ENCODE data around the gene TENM4. TPM values are rescaled to one million over a fixed set of nuclear protein-coding genes. Genes with fewer than 3 reads are reported as not detected.

TENM4 gene
- total and polyA plus RNA-seq, 10 of the 15 experiments (the other 5 are each of a cell fraction or from before 2014, with no cell fraction given): 0.03 to 0.12 (median 0.06) TPM; not detected in 7

DNA sequence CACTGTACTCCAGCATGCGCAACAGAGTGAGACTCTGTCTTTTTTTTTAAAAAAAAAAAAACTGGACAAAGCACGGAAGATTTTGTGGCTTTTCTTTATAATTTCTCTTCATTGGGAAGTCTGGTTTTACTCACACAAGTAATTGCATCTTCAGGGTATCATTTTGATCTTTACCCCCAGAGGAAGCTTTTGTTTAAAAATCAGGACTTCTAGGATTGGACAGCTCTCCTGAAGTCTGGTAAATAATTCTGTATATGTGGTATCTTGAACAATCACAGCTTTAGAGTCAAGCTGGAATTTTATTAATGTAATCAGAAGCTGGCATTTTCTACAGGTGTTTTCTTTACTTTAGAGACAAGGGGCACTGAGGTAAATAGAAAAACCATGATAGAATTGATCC is 658.1 kb downstream of the TENM4 start (continued):
- TF ChIP-seq, protein P1, sequence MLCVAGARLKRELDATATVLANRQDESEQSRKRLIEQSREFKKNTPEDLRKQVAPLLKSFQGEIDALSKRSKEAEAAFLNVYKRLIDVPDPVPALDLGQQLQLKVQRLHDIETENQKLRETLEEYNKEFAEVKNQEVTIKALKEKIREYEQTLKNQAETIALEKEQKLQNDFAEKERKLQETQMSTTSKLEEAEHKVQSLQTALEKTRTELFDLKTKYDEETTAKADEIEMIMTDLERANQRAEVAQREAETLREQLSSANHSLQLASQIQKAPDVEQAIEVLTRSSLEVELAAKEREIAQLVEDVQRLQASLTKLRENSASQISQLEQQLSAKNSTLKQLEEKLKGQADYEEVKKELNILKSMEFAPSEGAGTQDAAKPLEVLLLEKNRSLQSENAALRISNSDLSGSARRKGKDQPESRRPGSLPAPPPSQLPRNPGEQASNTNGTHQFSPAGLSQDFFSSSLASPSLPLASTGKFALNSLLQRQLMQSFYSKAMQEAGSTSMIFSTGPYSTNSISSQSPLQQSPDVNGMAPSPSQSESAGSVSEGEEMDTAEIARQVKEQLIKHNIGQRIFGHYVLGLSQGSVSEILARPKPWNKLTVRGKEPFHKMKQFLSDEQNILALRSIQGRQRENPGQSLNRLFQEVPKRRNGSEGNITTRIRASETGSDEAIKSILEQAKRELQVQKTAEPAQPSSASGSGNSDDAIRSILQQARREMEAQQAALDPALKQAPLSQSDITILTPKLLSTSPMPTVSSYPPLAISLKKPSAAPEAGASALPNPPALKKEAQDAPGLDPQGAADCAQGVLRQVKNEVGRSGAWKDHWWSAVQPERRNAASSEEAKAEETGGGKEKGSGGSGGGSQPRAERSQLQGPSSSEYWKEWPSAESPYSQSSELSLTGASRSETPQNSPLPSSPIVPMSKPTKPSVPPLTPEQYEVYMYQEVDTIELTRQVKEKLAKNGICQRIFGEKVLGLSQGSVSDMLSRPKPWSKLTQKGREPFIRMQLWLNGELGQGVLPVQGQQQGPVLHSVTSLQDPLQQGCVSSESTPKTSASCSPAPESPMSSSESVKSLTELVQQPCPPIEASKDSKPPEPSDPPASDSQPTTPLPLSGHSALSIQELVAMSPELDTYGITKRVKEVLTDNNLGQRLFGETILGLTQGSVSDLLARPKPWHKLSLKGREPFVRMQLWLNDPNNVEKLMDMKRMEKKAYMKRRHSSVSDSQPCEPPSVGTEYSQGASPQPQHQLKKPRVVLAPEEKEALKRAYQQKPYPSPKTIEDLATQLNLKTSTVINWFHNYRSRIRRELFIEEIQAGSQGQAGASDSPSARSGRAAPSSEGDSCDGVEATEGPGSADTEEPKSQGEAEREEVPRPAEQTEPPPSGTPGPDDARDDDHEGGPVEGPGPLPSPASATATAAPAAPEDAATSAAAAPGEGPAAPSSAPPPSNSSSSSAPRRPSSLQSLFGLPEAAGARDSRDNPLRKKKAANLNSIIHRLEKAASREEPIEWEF (IDR thresholded peaks at IDR 0.05; ENCODE audit: insufficient replicate concordance, low read depth, low read length): no peak
- no peak for TF ChIP-seq BHLHE40 (IDR thresholded peaks at IDR 0.05; ENCODE audit: borderline replicate concordance in 1 of 2, low read depth in 2 of 2, low read length in 1 of 2)
- no peak for TF ChIP-seq PAX5 (IDR thresholded peaks at IDR 0.05; ENCODE audit: borderline replicate concordance, low read depth, low read length)
- TF ChIP-seq TBL1XR1 (IDR thresholded peaks at IDR 0.05; ENCODE audit: low read depth, low read length): no peak

DNA sequence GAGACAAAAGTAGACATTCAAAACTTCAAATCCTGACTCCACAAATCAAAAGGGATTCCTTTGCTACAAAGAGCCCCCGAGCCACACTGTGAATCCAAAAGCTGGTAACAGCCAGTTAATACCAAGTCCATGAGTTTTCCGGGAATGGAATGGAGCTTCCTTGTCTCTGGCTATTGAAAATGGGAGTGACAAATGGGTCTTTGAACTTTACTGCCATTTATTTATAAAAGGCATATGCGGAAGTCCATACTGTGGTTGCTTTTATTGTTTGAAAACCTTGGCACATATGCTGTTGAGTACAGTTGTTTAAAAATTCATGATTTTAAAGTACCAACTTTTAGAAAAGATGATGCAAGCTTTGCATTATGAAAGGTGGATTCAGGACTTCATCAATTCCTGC is 659.9 kb downstream of the TENM4 start:
- RAD21 ChIA-PET (ENCODE audit: unreplicated experiment): no interaction called here
- in situ Hi-C loops (cut with MboI): no loop called here
- POLR2A ChIA-PET: interaction anchor here (0.5 kb wide), 1 partner anchor 799 kb away, joined by 7 read pairs; no protein-coding TSS in a partner anchor

More for the DNA sequence above, 659.9 kb downstream of the TENM4 start:
- BruUV-seq (replicated peaks): no TSS peak
- H3K27ac ChIP-seq (ENCODE audit: control insufficient read depth, insufficient read depth): no peak overlapping the region
- H4K20me1 ChIP-seq (ENCODE audit: control insufficient read depth, insufficient read depth): no peaks in the 10 kb centered on the region
- 28% methylated on average over 3 of the region's 3 CpGs for WGBS (ENCODE audit: insufficient coverage, insufficient replicate concordance, low lambda C conversion rate, missing lambda C conversion rate)
- H2AFZ ChIP-seq (ENCODE audit: control insufficient read depth, low read depth, low read length): no peak overlapping the region
- no peaks in the 10 kb centered on the region for H3K79me2 ChIP-seq (ENCODE audit: control insufficient read depth, insufficient read depth, low read length)
- intact Hi-C loops (cut with micrococcal nuclease; ENCODE audit: unreplicated experiment): no loop called here
- DNase-seq (ENCODE audit: low read depth, low spot score) (no peak), ATAC-seq (no peak), FAIRE-seq (no peak)
- no peaks in the 10 kb centered on the region for H3K36me3 ChIP-seq (ENCODE audit: control insufficient read depth in 2 of 2, insufficient read depth in 2 of 2, low read length in 1 of 2)
- H3K4me3 ChIP-seq: no peak overlapping the region
- H3K4me2 ChIP-seq (ENCODE audit: control insufficient read depth, insufficient read depth): no peak overlapping the region
- SMC1A ChIA-PET (ENCODE audit: uncharacterized antibody, unreplicated experiment): interaction anchor here (1.0 kb wide), 1 partner anchor 23 kb away, joined by 3 read pairs; no protein-coding TSS in a partner anchor
- no peak overlapping the region for H3K9ac ChIP-seq (ENCODE audit: control insufficient read depth, insufficient read depth, low read length)
- H3K4me1 ChIP-seq (ENCODE audit: control insufficient read depth, insufficient read depth, low read length): no peaks in the 10 kb centered on the region
- no peaks in the 10 kb centered on the region for H3K27me3 ChIP-seq (replicated peaks in 1 of 2; ENCODE audit: control insufficient read depth in 2 of 2, insufficient read depth in 2 of 2, low read length in 1 of 2)
- no peak for TF ChIP-seq IRF3 (IDR thresholded peaks at IDR 0.05)
- TF ChIP-seq TCF3 (IDR thresholded peaks at IDR 0.05; ENCODE audit: borderline replicate concordance, insufficient read depth, low read depth, low read length): no peak
- TF ChIP-seq STAT3 (IDR thresholded peaks at IDR 0.05; ENCODE audit: low read depth, low read length): no peak
- TF ChIP-seq SIX5 (IDR thresholded peaks at IDR 0.05; ENCODE audit: low read depth, low read length, severe bottlenecking): no peak
- no peak for TF ChIP-seq MEF2B (IDR thresholded peaks at IDR 0.05; ENCODE audit: partially characterized antibody, poor library complexity, severe bottlenecking)
- TF ChIP-seq LARP7 (IDR thresholded peaks at IDR 0.05): no peak
- TF ChIP-seq EGR1 (IDR thresholded peaks at IDR 0.05; ENCODE audit: borderline replicate concordance in 1 of 2, low read depth in 2 of 2, low read length in 2 of 2): no peak
- no peak for TF ChIP-seq CBX3 (IDR thresholded peaks at IDR 0.05; ENCODE audit: borderline replicate concordance, low read depth)
- TF ChIP-seq ZSCAN29 (IDR thresholded peaks at IDR 0.05): no peak
- TF ChIP-seq, protein P2, sequence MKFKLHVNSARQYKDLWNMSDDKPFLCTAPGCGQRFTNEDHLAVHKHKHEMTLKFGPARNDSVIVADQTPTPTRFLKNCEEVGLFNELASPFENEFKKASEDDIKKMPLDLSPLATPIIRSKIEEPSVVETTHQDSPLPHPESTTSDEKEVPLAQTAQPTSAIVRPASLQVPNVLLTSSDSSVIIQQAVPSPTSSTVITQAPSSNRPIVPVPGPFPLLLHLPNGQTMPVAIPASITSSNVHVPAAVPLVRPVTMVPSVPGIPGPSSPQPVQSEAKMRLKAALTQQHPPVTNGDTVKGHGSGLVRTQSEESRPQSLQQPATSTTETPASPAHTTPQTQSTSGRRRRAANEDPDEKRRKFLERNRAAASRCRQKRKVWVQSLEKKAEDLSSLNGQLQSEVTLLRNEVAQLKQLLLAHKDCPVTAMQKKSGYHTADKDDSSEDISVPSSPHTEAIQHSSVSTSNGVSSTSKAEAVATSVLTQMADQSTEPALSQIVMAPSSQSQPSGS (IDR thresholded peaks at IDR 0.05; ENCODE audit: low read length): no peak
- CTCF ChIA-PET: interaction anchor here (3.9 kb wide), 1 partner anchor 16 kb away, joined by 15 read pairs; no protein-coding TSS in a partner anchor
- H3K9me3 ChIP-seq (replicated peaks; ENCODE audit: control insufficient read depth, insufficient read depth, low read length): no peaks in the 10 kb centered on the region
